Tongue (tissue), 2 donors: ENCODE measurements around the gene TMEM106C. TPM values are rescaled to one million over a fixed set of nuclear protein-coding genes. Genes with fewer than 3 reads are reported as not detected.

Experiments
- DNase-seq: peaks from one replicate; pipeline ENCODE4 v3.0.0-alpha.2; 2015
- total RNA-seq: library from RNA; depleted of rRNA; stranded (reverse); fragments of >200 nt; gene quantifications from one replicate; pipeline ENCODE4 v1.2.3, GENCODE V29; 2014

TMEM106C gene
- total RNA-seq, 1 donor from 2014 or later = 54.4 TPM

- DNase-seq = no peak
Observed at GRCh38 chr12:48016373-48017020, 53.1 kb downstream of the TMEM106C start.

GRCh38 chr12:48017496-48017895, 54.1 kb downstream of the TMEM106C start:
- no peak for DNase-seq

- no peak for DNase-seq
Observed at GRCh38 chr12:48017921-48018617, 54.7 kb downstream of the TMEM106C start.

Other genes with a start within 250 kb of the TMEM106C start
- 16.4 TPM for gene ENDOU, start 238.1 kb upstream of the TMEM106C start, total RNA-seq
- gene RAPGEF3, start 204.7 kb upstream of the TMEM106C start, total RNA-seq = 16.0 TPM
- 9.7 TPM for gene SLC48A1, start 190.4 kb upstream of the TMEM106C start, total RNA-seq
- 35.4 TPM for gene HDAC7, start 143.7 kb upstream of the TMEM106C start, total RNA-seq
- gene VDR, start 58.6 kb upstream of the TMEM106C start, total RNA-seq = 1.2 TPM
- gene COL2A1, start 40.9 kb downstream of the TMEM106C start, total RNA-seq = 7.0 TPM
- gene SENP1, start 142.5 kb downstream of the TMEM106C start, total RNA-seq = 22.1 TPM
- gene PFKM, start 155.8 kb downstream of the TMEM106C start, total RNA-seq = 624 TPM
- 39.5 TPM for gene ASB8, start 193.9 kb downstream of the TMEM106C start, total RNA-seq
- gene CCDC184, start 220.0 kb downstream of the TMEM106C start, total RNA-seq = 1.2 TPM
- not detected for gene OR10AD1, start 239.7 kb downstream of the TMEM106C start, total RNA-seq